PC-9 (cell line): ENCODE measurements around the gene RYR3. TPM values are rescaled to one million over a fixed set of nuclear protein-coding genes. Genes with fewer than 3 reads are reported as not detected.

Experiments used
- BruUV-seq: library from RNA; stranded (reverse); fragments of 400-500 nt; replicated peaks from 2 replicates; lab custom pipeline; 2021; lab: Mats Ljungman, UMichigan
- CTCF ChIA-PET: fragments of 300-600 bp; sonication (Branson Sonifier 250); formaldehyde crosslinking; loops from one replicate; lab custom pipeline; 2022; ENCODE audit warnings: antibody characterized with exemption; lab: Charles Lee
- POLR2A ChIA-PET: fragments of 300-600 bp; sonication (Branson Sonifier 250); formaldehyde crosslinking; loops from one replicate; lab custom pipeline; 2022; ENCODE audit warnings: antibody characterized with exemption; ENCODE audit not compliant: unreplicated experiment; lab: Charles Lee
- DNase-seq, 2 experiments: peaks; one replicate each; pipeline versions ENCODE4 v3.0.0 to v3.0.0-alpha.2; 2015 to 2022; ENCODE audit warnings: mixed read lengths in 1 of 2
- H2AFZ ChIP-seq: fragments of 200-600 bp; sonication (generic); 2 replicates; pipeline ENCODE4 v1.8.1; 2017; ENCODE audit warnings: antibody characterized with exemption
- H3F3A ChIP-seq: fragments of 200-600 bp; sonication (generic); 2 replicates; pipeline ENCODE4 v1.8.1; 2017; ENCODE audit warnings: antibody characterized with exemption, mild to moderate bottlenecking, low read depth; ENCODE audit not compliant: insufficient read depth
- H3K27ac ChIP-seq: fragments of 200-600 bp; sonication (generic); 2 replicates; pipeline ENCODE4 v1.6.1; 2016; ENCODE audit warnings: mixed run types
- H3K27me3 ChIP-seq: fragments of 200-600 bp; sonication (generic); 2 replicates; pipeline ENCODE4 v1.6.1; 2016; ENCODE audit warnings: low read depth, mixed run types; ENCODE audit not compliant: insufficient read depth
- H3K36me3 ChIP-seq: fragments of 200-600 bp; sonication (generic); 2 replicates; pipeline ENCODE4 v1.6.1; 2016; ENCODE audit warnings: low read depth, mixed run types
- H3K4me1 ChIP-seq: fragments of 200-600 bp; sonication (generic); replicated peaks from 2 replicates; pipeline ENCODE4 v1.6.1; 2016; ENCODE audit warnings: mixed run types; ENCODE audit not compliant: insufficient read depth
- H3K4me2 ChIP-seq: fragments of 200-600 bp; sonication (generic); 2 replicates; pipeline ENCODE4 v1.6.1; 2017; ENCODE audit warnings: mixed run types
- H3K4me3 ChIP-seq: fragments of 200-600 bp; sonication (generic); 2 replicates; pipeline ENCODE4 v1.6.1; 2016; ENCODE audit warnings: mixed run types
- H3K79me2 ChIP-seq: fragments of 200-600 bp; sonication (generic); 2 replicates; pipeline ENCODE4 v1.6.1; 2017; ENCODE audit warnings: low read depth, mixed run types
- H3K9me2 ChIP-seq: fragments of 200-600 bp; sonication (generic); 2 replicates; pipeline ENCODE4 v1.8.1; 2017; ENCODE audit warnings: mild to moderate bottlenecking; ENCODE audit not compliant: insufficient read depth
- H3K9me3 ChIP-seq: fragments of 200-600 bp; sonication (generic); 2 replicates; pipeline ENCODE4 v1.8.1; 2016; ENCODE audit warnings: low read depth; ENCODE audit not compliant: insufficient read depth
- H4K20me1 ChIP-seq: fragments of 200-600 bp; sonication (generic); 2 replicates; pipeline ENCODE4 v1.8.1; 2017; ENCODE audit not compliant: insufficient read depth
- EZH2 ChIP-seq: fragments of 200-600 bp; sonication (generic); IDR thresholded peaks from 2 replicates; pipeline ENCODE4 v1.8.0; 2017; ENCODE audit warnings: antibody characterized with exemption, low read depth
- intact Hi-C: fragments of 100-400 bp; cut with micrococcal nuclease; formaldehyde crosslinking; loops from one replicate; pipeline ENCODE4 v1.10.0; 2022; ENCODE audit not compliant: unreplicated experiment
- total RNA-seq: library from RNA; stranded (reverse); gene quantifications from 2 replicates; pipeline ENCODE4 v1.2.3, GENCODE V29; 2021
- TF ChIP-seq, protein P1 (sequence below): fragments of 200-600 bp; sonication (generic); conservative IDR thresholded peaks from 2 replicates; pipeline ENCODE4 v1.6.1; 2017; ENCODE audit warnings: mixed run types, antibody characterized with exemption, mild to moderate bottlenecking, moderate library complexity

RYR3 gene
- total RNA-seq, 1 experiment from 2014 or later, result 0.15 TPM

- no TSS peak for BruUV-seq
- H3K9me3 ChIP-seq, result no peaks in the 10 kb centered on the region
- TF ChIP-seq, protein P1, sequence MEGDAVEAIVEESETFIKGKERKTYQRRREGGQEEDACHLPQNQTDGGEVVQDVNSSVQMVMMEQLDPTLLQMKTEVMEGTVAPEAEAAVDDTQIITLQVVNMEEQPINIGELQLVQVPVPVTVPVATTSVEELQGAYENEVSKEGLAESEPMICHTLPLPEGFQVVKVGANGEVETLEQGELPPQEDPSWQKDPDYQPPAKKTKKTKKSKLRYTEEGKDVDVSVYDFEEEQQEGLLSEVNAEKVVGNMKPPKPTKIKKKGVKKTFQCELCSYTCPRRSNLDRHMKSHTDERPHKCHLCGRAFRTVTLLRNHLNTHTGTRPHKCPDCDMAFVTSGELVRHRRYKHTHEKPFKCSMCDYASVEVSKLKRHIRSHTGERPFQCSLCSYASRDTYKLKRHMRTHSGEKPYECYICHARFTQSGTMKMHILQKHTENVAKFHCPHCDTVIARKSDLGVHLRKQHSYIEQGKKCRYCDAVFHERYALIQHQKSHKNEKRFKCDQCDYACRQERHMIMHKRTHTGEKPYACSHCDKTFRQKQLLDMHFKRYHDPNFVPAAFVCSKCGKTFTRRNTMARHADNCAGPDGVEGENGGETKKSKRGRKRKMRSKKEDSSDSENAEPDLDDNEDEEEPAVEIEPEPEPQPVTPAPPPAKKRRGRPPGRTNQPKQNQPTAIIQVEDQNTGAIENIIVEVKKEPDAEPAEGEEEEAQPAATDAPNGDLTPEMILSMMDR, result peak; percentile 85
- no peak for TF ChIP-seq EZH2
- no peaks in the 10 kb centered on the region for H3K4me1 ChIP-seq
- intact Hi-C loops, result loop anchor here (1.0 to 10.0 kb wide), 3 partner anchors 407 to 616 kb away; no protein-coding TSS in a partner anchor
- no peaks in the 10 kb centered on the region for H3K79me2 ChIP-seq
- no peak overlapping the region for H3K4me3 ChIP-seq
- H3K27me3 ChIP-seq, result no peaks in the 10 kb centered on the region
- no peaks in the 10 kb centered on the region for H3K9me2 ChIP-seq
- no peaks in the 10 kb centered on the region for H4K20me1 ChIP-seq
- CTCF ChIA-PET, result interaction anchor here (0.6 to 2.4 kb wide), 8 partner anchors 33 to 687 kb away, joined by 3 to 50 read pairs (median 4); no protein-coding TSS in a partner anchor
- POLR2A ChIA-PET, result no interaction called here
- DNase-seq, result peak in 1 of 2 experiments; percentile 68
- H3K27ac ChIP-seq, result no peak overlapping the region
- peak overlapping the region; percentile 66; the same call in 1 of the 2 replicates for H3K4me2 ChIP-seq
- H2AFZ ChIP-seq, result peak overlapping the region; percentile 62; the same call in 1 of the 2 replicates
- H3F3A ChIP-seq, result no peaks in the 10 kb centered on the region
- H3K36me3 ChIP-seq, result no peaks in the 10 kb centered on the region
Observed at GRCh38 chr15:33700695-33701303, 390.0 kb downstream of the RYR3 start.

- BruUV-seq, result no TSS peak
- no peaks in the 10 kb centered on the region for H4K20me1 ChIP-seq
- no peaks in the 10 kb centered on the region for H3K9me2 ChIP-seq
- H3K36me3 ChIP-seq, result no peaks in the 10 kb centered on the region
- H3K27ac ChIP-seq, result no peak overlapping the region
- no peaks in the 10 kb centered on the region for H3K79me2 ChIP-seq
- intact Hi-C loops, result loop anchor here (10.0 kb wide), 1 partner anchor 616 kb away; no protein-coding TSS in a partner anchor
- no peak for DNase-seq
- H3K4me3 ChIP-seq, result no peak overlapping the region
- no peaks in the 10 kb centered on the region for H3F3A ChIP-seq
- no peak overlapping the region for H2AFZ ChIP-seq
- H3K4me1 ChIP-seq, result no peaks in the 10 kb centered on the region
- H3K9me3 ChIP-seq, result no peaks in the 10 kb centered on the region
- CTCF ChIA-PET, result interaction anchor here (0.6 to 2.4 kb wide), 8 partner anchors 22 to 687 kb away, joined by 3 to 50 read pairs (median 4); no protein-coding TSS in a partner anchor
- no peak for TF ChIP-seq EZH2
- TF ChIP-seq, protein P1, result no peak
- POLR2A ChIA-PET, result no interaction called here
- H3K27me3 ChIP-seq, result no peaks in the 10 kb centered on the region
- no peak overlapping the region for H3K4me2 ChIP-seq
Observed at GRCh38 chr15:33701304-33701696, 390.5 kb downstream of the RYR3 start.

DNA sequence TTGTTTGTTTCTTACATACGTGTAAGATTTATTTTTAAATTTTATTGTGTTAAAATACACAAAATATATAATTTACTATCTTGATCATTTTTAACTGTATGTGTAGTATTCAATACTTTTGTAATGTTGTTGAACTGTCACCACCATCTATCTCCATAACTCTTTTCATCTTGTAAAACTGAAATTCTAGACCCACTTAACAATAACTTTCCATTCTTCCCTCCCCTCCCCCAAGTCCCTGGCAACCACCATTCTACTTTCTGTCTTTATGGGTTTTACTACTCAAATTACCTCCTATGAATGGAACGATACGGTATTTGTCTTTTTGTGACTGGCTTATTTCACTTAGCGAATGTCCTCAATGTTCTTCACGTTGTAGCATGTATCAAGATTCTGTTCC lies 395.4 kb downstream of the RYR3 start:
- CTCF ChIA-PET, result no interaction called here
- H3K36me3 ChIP-seq, result no peaks in the 10 kb centered on the region
- H3K4me1 ChIP-seq, result no peaks in the 10 kb centered on the region
- DNase-seq, result no peak
- no peak overlapping the region for H3K4me3 ChIP-seq
- H3K4me2 ChIP-seq, result no peak overlapping the region
- no peaks in the 10 kb centered on the region for H3K9me3 ChIP-seq
- H3K27me3 ChIP-seq, result no peaks in the 10 kb centered on the region
- no peak overlapping the region for H2AFZ ChIP-seq
- H3F3A ChIP-seq, result no peaks in the 10 kb centered on the region
- H3K9me2 ChIP-seq, result no peaks in the 10 kb centered on the region
- H4K20me1 ChIP-seq, result no peaks in the 10 kb centered on the region
- POLR2A ChIA-PET, result no interaction called here
- no TSS peak for BruUV-seq
- no peaks in the 10 kb centered on the region for H3K79me2 ChIP-seq
- no peak overlapping the region for H3K27ac ChIP-seq
- no peak for TF ChIP-seq EZH2
- TF ChIP-seq, protein P1, result no peak
- intact Hi-C loops, result loop anchor here (10.0 kb wide), 1 partner anchor 621 kb away; no protein-coding TSS in a partner anchor
